GM15510 (cell line): ENCODE results near the gene NFX1.

Experiments
- POLR2A ChIP-seq: IDR thresholded peaks from 3 replicates; pipeline ENCODE4 v1.6.1; 2011; ENCODE audit warnings: borderline replicate concordance; ENCODE audit not compliant: insufficient read length; ENCODE audit errors: extremely low read depth

Gene NFX1

GRCh38 chr9:33288828-33289483 lies 1.4 kb upstream of the NFX1 start:
- no peak for TF ChIP-seq POLR2A

GRCh38 chr9:33289496-33289895 lies 820 bp upstream of the NFX1 start:
- no peak for TF ChIP-seq POLR2A

- TF ChIP-seq POLR2A: no peak
Measured at GRCh38 chr9:33289936-33290246, 425 bp upstream of the NFX1 start.

- TF ChIP-seq POLR2A: no peak
Measured at GRCh38 chr9:33291031-33291397, 698 bp downstream of the NFX1 start.

GRCh38 chr9:33291901-33292300 lies 1.6 kb downstream of the NFX1 start:
- TF ChIP-seq POLR2A: no peak

- no peak for TF ChIP-seq POLR2A
Measured at GRCh38 chr9:33293782-33294181, 3.5 kb downstream of the NFX1 start.

GRCh38 chr9:33294670-33295432 lies 4.5 kb downstream of the NFX1 start:
- no peak for TF ChIP-seq POLR2A

GRCh38 chr9:33295571-33295970 lies 5.3 kb downstream of the NFX1 start:
- TF ChIP-seq POLR2A: no peak

- TF ChIP-seq POLR2A: no peak
Measured at GRCh38 chr9:33297432-33297831, 7.1 kb downstream of the NFX1 start.

GRCh38 chr9:33300546-33300945 lies 10.2 kb downstream of the NFX1 start:
- TF ChIP-seq POLR2A: no peak

- no peak for TF ChIP-seq POLR2A
Measured at GRCh38 chr9:33304362-33304761, 14.0 kb downstream of the NFX1 start.

- no peak for TF ChIP-seq POLR2A
Measured at GRCh38 chr9:33306037-33306436, 15.7 kb downstream of the NFX1 start.

- no peak for TF ChIP-seq POLR2A
Measured at GRCh38 chr9:33307067-33307466, 16.8 kb downstream of the NFX1 start.

- no peak for TF ChIP-seq POLR2A
Measured at GRCh38 chr9:33309903-33310302, 19.6 kb downstream of the NFX1 start.

- TF ChIP-seq POLR2A: no peak
Measured at GRCh38 chr9:33310748-33311147, 20.4 kb downstream of the NFX1 start.

GRCh38 chr9:33311953-33312352 lies 21.6 kb downstream of the NFX1 start:
- no peak for TF ChIP-seq POLR2A
